GM18873 (cell line): Measurements from ENCODE around the gene LILRA6.
"Not testable (repeated sequence)": the region's sequence is repeated elsewhere in the genome, so short reads cannot be mapped to it uniquely, and the experiment has no call there.

ENCODE experiments used
- ATAC-seq: cut with Tn5 transposase; IDR thresholded peaks from one replicate; pipeline ENCODE4 v1.9.1; 2021; ENCODE audit warnings: mild to moderate bottlenecking, moderate library complexity, moderate number of reproducible peaks; ENCODE audit not compliant: unreplicated experiment, low FRiP score

LILRA6 gene

DNA sequence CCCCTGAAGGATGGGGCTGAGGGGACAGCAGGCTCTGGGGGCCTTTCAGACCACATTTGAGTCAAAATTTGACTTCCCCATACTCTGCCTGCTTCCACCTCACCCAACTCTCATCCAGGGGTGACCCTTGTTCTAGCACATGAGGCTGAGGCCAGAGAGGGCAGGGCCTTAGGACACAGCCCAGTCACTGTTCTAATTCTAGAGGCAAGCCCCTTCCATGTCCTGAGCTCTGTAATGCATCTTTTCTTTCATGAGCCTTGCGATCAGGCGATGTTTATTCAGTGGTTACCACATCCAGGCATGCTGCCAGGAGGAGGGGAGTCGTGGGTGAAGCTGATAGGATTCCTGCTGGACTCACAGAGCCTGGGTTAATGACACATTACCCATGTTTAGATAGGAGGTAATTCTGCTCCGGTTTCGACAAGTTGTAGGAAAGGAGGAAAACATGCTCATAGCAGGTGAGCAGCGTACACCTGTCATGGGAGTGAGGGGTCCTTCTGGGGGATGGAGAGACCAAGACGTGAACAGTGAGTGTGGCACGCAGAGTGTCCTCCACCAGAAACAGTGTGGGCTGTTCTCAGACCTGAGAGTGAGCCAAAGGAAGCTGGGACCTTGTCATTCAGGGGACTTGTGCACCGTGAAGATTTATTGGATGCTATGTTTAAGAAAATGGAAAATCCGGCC lies 32.6 kb downstream of the LILRA6 start:
- ATAC-seq: no peak

DNA sequence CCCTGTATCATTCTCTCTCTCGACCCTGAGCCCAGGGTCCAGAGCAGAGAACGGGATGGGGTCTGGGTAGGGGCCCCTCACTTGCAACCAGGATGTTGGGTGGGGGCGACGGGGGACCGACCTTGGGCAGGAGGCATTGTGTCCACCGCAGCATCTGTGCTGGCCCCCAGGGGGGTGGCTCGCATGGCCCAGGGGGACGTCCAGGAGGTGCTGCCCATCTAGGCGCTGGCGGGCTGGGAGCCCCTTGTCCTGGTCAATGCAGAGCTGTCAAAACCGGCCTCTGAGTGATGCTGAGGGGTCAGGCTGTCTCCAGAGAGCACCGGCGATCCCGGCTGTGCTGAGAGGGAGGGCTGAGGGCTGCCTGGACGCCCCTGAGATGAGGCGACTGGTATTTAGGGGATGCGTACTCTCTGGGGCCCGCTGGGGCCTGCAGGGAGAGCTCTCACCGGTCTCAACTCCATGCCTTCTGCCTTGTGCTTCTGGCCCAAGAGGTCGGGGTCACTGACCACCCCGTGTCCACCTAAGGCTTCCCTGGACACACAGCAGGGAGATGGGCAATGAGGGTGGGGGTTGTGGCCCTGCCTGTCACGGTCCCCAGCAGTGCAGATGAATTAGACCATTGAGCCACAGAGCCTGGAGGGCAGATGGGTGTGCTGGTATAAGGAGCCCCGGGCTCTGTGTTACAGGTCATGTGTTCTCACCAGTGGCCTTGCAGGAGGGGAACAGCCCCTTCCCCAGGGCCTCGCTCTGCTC lies 33.4 kb downstream of the LILRA6 start:
- ATAC-seq: no peak

GRCh38 chr19:54208784-54209057 lies 33.9 kb downstream of the LILRA6 start:
- no peak for ATAC-seq

GRCh38 chr19:54207983-54208783 lies 34.4 kb downstream of the LILRA6 start:
- no peak for ATAC-seq

- ATAC-seq: no peak
These were observed 35.0 kb downstream of the LILRA6 start for GRCh38 chr19:54207676-54207982.

- not testable (repeated sequence) for ATAC-seq
These were observed 35.4 kb downstream of the LILRA6 start for GRCh38 chr19:54207193-54207592.

GRCh38 chr19:54206831-54207177 lies 35.8 kb downstream of the LILRA6 start:
- ATAC-seq: no peak

- ATAC-seq: no peak
These were observed 36.4 kb downstream of the LILRA6 start for GRCh38 chr19:54206030-54206830.

GRCh38 chr19:54204767-54205468 lies 37.7 kb downstream of the LILRA6 start:
- ATAC-seq: no peak

DNA sequence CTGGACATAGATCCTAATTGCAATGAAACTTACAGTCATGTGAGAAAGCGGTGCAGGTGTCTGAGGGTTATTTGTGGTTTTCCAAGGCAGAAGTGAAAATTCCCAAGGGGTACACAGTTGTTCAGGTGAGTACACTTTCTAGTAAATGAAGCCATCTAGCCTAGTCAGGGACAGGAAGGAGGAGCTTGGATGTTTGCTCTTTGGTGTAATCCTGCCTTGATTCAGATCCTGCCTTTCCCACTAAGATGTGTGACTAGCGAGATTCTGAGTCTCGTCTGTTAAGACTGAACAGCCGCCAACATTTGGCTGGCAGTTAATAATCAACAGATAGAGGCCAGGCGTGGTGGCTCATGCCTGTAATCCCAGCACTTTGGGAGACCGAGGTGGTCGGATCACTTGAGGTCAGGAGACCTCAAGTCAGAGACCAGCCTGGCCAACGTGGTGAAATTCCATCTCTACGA lies 39.4 kb downstream of the LILRA6 start:
- ATAC-seq: no peak

- no peak for ATAC-seq
These were observed 40.6 kb downstream of the LILRA6 start for GRCh38 chr19:54201980-54202379.

DNA sequence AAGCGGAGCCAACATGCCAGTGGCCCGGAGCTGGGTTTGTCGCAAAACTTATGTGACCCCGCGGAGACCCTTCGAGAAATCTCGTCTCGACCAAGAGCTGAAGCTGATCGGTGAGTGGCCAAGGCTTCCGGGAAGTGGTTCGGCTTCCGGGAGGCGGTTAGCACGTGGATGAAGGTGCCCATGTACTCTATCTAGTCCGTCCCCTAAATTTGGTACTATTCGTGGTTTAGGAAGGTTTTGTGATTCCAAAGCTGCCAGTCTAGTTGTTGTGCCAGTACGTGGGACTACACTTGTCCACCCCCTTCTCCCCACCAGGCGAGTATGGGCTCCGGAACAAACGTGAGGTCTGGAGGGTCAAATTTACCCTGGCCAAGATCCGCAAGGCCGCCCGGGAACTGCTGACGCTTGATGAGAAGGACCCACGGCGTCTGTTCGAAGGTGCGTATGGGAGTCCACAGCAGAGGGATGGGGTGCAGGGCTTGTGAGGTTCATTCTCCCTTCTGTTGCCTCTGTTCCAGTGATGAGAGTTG lies 41.4 kb downstream of the LILRA6 start:
- ATAC-seq: no peak

DNA sequence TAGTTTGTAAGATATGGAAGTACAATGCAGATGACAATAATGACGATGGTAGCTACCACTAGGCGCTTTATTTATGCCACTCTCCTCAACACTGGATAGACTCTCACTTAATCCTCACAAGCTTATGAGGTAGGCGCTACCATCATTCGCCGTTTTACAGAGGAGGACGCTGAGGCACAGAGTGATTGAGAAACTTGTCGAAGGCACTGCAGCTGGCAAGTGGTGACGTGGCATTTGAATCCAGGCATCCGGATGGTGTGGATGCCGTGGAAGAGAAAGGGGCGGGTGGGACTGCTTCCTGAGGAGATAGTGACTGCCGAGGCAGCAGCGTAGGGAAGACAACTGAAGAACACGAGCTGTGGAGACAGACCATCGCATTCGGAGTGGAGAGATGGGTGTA lies 43.2 kb downstream of the LILRA6 start:
- ATAC-seq: no peak

DNA sequence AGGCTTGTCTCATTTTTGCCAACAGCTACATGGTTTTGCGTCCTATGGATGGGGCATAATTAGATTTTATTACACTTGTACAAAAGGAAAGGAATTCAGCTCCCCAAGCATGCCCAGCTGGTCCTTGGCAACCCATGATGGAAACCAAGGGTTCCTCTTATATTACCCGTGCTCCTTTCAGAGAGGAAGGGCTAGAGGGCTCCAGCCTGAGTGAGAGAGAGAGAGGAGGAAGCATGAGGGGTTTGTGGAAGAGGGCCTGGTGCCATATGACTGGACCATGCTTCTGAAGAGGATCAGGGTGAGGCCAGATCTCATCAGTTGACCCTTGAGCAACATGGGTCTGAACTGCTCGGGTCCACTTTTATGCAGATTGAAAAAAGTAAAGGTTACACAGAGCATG lies 45.5 kb downstream of the LILRA6 start:
- no peak for ATAC-seq

DNA sequence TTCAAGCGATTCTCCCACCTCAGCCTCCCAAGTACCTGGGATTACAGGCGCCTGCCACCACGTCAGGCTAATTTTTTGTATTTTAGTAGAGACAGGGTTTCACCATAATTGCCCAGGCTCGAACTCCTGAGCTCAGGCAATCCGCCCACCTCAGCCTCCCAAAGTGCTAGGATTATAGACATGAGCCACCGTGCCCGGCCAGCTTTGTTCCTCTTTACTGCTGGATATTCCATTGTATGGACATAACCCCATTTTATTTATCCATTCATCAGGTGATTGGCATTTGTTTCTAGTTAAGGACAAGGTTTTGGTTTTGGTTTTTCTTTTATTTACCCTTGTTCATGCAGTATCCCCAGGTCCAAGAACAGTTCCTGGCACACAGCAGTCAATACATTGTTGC lies 46.1 kb downstream of the LILRA6 start:
- ATAC-seq: no peak

DNA sequence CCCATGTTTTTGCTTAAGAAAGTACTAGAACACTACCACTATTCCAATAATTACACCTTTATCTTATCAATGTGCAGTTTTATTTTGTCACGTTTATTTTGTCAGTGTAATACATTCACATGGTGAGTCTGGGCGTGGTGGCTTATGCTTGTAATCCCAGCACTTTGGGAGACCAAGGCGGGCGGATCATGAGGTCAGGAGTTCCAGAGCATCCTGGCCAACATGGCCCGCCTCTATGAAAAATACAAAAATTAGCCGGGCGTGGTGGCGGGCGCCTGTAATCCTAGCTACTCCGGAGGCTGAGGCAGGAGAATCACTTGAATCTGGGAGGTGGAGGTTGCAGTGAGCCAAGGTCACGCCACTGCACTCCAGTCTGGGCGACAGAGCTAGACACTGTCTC lies 48.1 kb downstream of the LILRA6 start:
- not testable (repeated sequence) for ATAC-seq

- ATAC-seq: no peak
These were observed 49.6 kb downstream of the LILRA6 start for GRCh38 chr19:54193011-54193410.

DNA sequence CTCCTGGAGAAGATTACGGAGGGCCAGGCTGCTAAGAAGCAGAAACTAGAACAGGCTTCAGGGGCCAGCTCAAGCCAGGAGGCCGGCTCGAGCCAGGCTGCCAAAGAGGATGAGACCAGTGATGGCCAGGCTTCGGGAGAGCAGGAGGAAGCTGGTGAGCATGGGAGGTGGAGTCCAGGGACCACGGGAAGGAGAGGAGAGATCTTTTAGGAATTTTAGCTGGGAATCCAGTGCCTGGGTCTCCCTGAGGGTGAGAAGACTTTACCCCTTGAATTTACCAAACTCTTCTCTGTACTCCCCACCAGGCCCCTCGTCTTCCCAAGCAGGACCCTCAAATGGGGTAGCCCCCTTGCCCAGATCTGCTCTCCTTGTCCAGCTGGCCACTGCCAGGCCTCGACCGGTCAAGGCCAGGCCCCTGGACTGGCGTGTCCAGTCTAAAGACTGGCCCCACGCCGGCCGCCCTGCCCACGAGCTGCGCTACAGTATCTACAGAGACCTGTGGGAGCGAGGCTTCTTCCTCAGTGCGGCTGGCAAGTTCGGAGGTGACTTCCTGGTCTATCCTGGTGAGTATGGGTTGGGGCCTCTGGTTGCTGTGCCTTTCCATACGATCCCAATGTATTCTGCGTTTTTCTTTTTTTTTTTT lies 50.7 kb downstream of the LILRA6 start:
- ATAC-seq: no peak

DNA sequence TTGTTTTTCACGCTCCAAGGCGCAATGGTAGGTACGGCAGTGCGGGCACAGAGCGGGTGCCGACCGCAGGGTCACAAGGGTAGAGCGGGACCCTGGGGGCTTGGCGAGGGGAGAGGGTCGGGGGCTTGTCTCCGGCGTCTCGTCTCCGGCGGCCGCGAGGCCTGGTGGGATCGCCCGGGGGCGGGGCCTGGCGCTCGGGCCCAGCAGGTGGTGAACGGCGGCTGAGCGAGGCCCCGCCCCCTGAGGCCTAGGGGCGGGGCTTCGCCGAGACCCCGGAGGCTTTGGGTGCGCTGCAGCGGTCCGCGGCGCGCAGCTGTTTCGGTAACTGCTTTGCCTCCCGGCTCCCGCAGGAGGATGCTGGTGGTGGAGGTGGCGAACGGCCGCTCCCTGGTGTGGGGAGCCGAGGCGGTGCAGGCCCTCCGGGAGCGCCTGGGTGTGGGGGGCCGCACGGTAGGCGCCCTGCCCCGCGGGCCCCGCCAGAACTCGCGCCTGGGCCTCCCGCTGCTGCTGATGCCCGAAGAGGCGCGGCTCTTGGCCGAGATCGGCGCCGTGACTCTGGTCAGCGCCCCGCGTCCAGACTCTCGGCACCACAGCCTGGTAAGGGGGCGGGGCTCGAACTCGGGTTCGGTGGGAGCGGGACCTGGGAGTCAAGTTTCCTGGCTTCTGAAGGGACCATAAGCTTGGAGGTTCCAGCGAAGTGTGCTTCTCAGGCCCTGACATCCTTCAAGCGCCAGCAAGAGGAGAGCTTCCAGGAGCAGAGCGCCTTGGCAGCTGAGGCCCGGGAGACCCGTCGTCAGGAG lies 51.4 kb downstream of the LILRA6 start, which contains the start of gene TSEN34:
TSS of gene TSEN34 (plus strand) at position 298 of the 800 bp plus-strand sequence. CDS start at position 355, 57 bp downstream.
- ATAC-seq: peak; percentile 13
